Cortex of kidney (tissue), 1 donor: ENCODE results near the gene XRRA1.

Experiments used
- DNase-seq: peaks from one replicate; lab custom pipeline; 2025; lab: John Stamatoyannopoulos, UW

Gene XRRA1

GRCh38 chr11:74951226-74951625, 2.3 kb upstream of the XRRA1 start:
- DNase-seq = no peak

- no peak for DNase-seq
Measured at GRCh38 chr11:74950374-74950969, 1.6 kb upstream of the XRRA1 start.

- no peak for DNase-seq
Measured at GRCh38 chr11:74949753-74950137, 854 bp upstream of the XRRA1 start.

GRCh38 chr11:74948546-74948897, 369 bp downstream of the XRRA1 start:
- no peak for DNase-seq

- DNase-seq = no peak
Measured at GRCh38 chr11:74942073-74942759, 6.7 kb downstream of the XRRA1 start.

- DNase-seq = no peak
Measured at GRCh38 chr11:74941492-74941891, 7.4 kb downstream of the XRRA1 start.

GRCh38 chr11:74937696-74938475, 11.0 kb downstream of the XRRA1 start:
- no peak for DNase-seq

GRCh38 chr11:74936976-74937375, 11.9 kb downstream of the XRRA1 start:
- no peak for DNase-seq

GRCh38 chr11:74936087-74936486, 12.8 kb downstream of the XRRA1 start:
- DNase-seq = no peak

GRCh38 chr11:74935285-74935684, 13.6 kb downstream of the XRRA1 start:
- no peak for DNase-seq

- DNase-seq = no peak
Measured at GRCh38 chr11:74933765-74934164, 15.1 kb downstream of the XRRA1 start.

GRCh38 chr11:74932797-74933196, 16.1 kb downstream of the XRRA1 start:
- no peak for DNase-seq

GRCh38 chr11:74932169-74932568, 16.7 kb downstream of the XRRA1 start:
- DNase-seq = no peak

- DNase-seq = no peak
Measured at GRCh38 chr11:74929431-74930363, 19.2 kb downstream of the XRRA1 start.

GRCh38 chr11:74927496-74927895, 21.4 kb downstream of the XRRA1 start:
- no peak for DNase-seq

- no peak for DNase-seq
Measured at GRCh38 chr11:74926304-74927030, 22.4 kb downstream of the XRRA1 start.

- DNase-seq = no peak
Measured at GRCh38 chr11:74925281-74925680, 23.6 kb downstream of the XRRA1 start.

GRCh38 chr11:74923125-74923524, 25.8 kb downstream of the XRRA1 start:
- no peak for DNase-seq

- DNase-seq = no peak
Measured at GRCh38 chr11:74909812-74910211, 39.1 kb downstream of the XRRA1 start.

- DNase-seq = no peak
Measured at GRCh38 chr11:74909385-74909784, 39.5 kb downstream of the XRRA1 start.

- no peak for DNase-seq
Measured at GRCh38 chr11:74905326-74905725, 43.6 kb downstream of the XRRA1 start.

GRCh38 chr11:74902342-74902741, 46.5 kb downstream of the XRRA1 start:
- DNase-seq = no peak
